ENCODE data around the gene PTH2. TPM values are rescaled to one million over a fixed set of nuclear protein-coding genes. Genes with fewer than 3 reads are reported as not detected.
"Not testable (repeated sequence)": the region's sequence is repeated elsewhere in the genome, so short reads cannot be mapped to it uniquely, and the experiment has no call there.

PTH2 gene
- not detected for polyA plus RNA-seq (ENCODE audit: insufficient read length)

GRCh38 chr19:49423071-49423984, at the start of gene PTH2:
TSS of gene PTH2 (minus strand) at chr19:49423441. CDS start at chr19:49423339, 102 bp downstream.
- DNase-seq (ENCODE audit: low read depth) = no peak

- no peak for DNase-seq (ENCODE audit: low read depth)
Measured at GRCh38 chr19:49472936-49473335, 49.7 kb upstream of the PTH2 start.

DNA sequence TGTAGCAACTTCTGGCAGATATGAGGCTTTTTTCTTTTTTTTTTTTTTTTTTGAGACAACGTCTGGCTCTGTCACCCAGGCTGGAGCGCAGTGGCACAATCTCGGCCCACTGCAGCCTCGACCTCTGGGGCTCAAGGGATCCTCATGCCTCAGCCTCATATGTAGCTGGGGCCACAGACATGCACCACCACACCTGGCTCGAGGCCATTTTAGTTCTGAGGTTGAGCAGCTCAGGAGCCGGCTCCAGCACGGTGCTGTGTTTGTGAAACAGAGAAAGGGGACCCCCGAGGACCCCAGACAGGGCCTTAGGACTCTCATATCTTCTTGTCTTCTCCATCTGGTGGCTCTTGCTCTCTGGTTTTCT, 47.4 kb upstream of the PTH2 start:
- DNase-seq (ENCODE audit: low read depth) = no peak

DNA sequence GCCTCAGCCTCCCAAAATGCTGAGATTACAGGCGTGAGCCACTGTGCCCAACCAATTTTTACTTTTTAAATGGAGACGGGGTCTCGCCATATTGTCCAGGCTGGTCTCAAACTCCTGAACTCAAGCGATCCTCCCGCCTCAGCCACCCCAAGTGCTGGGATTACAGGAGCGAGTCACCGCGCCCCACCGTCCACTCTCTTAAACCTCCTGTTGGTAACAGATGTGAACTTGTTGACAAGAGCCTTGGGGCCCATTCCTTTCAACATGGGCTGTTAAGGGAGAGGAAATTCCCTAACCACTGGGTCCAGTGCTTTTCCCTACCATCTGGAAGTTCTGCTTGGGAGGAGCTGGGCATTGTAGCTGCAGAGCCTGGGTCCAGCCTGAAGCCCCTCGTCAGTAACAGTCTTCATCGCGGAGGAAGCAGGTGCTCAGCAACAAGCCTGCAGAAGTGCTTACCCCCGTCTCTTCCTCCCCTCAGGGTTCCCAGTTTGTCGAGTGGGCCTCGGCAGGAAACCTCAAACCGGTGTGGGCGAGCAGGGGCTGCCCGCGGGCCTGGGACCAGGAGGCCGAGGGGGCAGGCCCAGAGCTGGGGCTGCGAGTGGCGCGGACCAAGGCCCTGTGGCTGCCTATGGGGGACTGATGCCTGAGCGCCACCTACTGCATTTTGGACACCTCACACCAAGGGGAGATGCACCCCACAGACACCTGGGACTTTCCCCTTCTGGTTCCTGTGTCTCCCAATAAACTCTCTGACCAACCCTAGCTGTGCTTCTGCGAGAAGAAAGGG, 46.8 kb upstream of the PTH2 start:
- no peak for DNase-seq (ENCODE audit: low read depth)

- DNase-seq (ENCODE audit: low read depth) = peak; percentile 83
Measured at GRCh38 chr19:49468746-49469447, 45.7 kb upstream of the PTH2 start.

DNA sequence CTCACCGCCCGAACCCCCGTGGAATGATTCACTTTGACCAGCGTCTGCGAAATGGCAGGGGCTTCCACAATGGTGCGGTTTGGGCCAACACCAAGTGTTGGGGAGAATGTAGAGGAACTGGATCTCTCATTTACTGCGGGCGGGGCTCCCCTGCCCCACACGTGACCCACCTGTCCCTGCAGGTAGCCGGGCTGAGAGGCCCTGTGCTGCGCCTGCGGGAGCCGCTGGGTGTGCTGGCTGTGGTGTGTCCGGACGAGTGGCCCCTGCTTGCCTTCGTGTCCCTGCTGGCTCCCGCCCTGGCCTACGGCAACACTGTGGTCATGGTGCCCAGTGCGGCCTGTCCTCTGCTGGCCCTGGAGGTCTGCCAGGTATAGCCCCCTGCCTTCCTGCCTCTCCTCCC, 45.0 kb upstream of the PTH2 start:
- no peak for DNase-seq (ENCODE audit: low read depth)

DNA sequence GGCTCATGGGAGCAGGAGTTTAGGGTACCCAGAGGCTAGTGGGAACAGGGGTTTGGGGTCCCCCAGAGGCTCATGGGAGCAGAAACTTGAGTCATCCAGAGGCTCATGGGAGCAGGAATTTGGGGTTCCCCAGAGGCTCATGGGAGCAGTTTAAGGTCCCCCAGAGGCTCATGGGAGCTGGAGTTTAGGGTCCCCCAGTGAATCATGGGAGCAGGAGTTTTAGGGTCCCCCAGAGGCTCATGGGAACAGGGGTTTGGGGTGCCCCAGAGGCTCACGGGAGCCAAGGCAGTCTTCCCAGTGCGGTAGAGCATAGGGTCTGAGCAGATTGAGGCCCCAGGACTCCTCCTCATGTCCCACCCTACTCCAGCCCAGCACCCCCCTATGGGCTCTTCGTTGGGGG, 42.1 kb upstream of the PTH2 start:
- DNase-seq (ENCODE audit: low read depth) = no peak

- no peak for DNase-seq (ENCODE audit: low read depth)
Measured at GRCh38 chr19:49463960-49464740, 40.9 kb upstream of the PTH2 start.

GRCh38 chr19:49462492-49462891, 39.3 kb upstream of the PTH2 start:
- DNase-seq (ENCODE audit: low read depth) = no peak

DNA sequence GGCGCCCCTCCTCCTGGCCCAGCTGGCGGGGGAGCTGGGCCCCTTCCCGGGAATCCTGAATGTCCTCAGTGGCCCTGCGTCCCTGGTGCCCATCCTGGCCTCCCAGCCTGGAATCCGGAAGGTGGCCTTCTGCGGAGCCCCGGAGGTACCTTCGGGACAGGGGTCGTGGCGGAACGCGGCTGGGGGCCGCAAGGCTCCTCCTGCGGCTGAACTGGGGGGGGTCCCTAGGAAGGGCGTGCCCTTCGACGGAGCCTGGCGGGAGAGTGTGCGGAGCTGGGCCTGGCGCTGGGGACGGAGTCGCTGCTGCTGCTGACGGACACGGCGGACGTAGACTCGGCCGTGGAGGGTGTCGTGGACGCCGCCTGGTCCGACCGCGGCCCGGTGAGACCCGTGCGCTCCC, 38.4 kb upstream of the PTH2 start:
- DNase-seq (ENCODE audit: low read depth) = no peak

- not testable (repeated sequence) for DNase-seq (ENCODE audit: low read depth)
Measured at GRCh38 chr19:49461130-49461529, 37.9 kb upstream of the PTH2 start.

- no peak for DNase-seq (ENCODE audit: low read depth)
Measured at GRCh38 chr19:49459388-49459787, 36.1 kb upstream of the PTH2 start.

DNA sequence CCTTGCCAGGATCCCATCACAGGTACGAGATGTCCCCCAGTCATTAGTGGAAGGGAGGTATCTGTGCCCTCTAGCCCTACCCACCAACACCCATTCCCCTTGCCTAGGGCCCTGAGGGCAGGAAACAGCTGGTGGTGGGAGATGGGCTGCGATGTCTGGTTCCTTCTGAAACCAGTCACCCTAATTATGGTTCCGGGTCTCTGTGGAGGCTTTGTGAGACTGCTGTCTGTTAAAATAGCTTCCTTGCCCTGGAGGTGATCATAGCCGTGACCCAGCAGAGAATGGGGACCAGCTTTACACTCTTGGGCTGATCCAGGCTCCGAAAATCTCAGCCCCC, 35.3 kb upstream of the PTH2 start:
- DNase-seq (ENCODE audit: low read depth) = no peak

GRCh38 chr19:49456326-49456725, 33.1 kb upstream of the PTH2 start:
- DNase-seq (ENCODE audit: low read depth) = no peak

DNA sequence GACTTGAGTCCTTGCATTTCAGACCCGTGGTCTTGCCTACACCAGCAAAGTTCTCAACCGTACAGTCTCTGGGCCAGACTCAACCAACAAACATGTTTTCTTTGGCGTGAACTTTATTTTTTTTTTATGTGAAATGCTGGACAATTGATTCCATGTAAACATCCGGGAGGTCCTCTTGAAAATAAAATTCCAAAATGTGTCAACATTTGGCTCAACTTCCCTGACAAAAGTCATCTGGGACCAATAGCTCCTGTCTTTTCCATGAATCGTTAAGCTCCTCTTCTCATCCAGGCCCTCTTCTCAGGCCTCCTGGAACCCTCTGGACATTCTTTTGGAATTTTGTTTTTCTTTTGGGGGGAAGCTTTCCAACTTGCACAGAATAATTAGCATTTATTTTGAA, 32.5 kb upstream of the PTH2 start:
- DNase-seq (ENCODE audit: low read depth) = peak; percentile 85

GRCh38 chr19:49453757-49454240, 30.6 kb upstream of the PTH2 start:
- no peak for DNase-seq (ENCODE audit: low read depth)

- DNase-seq (ENCODE audit: low read depth) = peak; percentile 94
Measured at GRCh38 chr19:49453013-49453756, 29.9 kb upstream of the PTH2 start, which contains the start of gene ALDH16A1. TSS of gene ALDH16A1 (plus strand) at chr19:49453225. CDS start at chr19:49453332, 107 bp downstream.

DNA sequence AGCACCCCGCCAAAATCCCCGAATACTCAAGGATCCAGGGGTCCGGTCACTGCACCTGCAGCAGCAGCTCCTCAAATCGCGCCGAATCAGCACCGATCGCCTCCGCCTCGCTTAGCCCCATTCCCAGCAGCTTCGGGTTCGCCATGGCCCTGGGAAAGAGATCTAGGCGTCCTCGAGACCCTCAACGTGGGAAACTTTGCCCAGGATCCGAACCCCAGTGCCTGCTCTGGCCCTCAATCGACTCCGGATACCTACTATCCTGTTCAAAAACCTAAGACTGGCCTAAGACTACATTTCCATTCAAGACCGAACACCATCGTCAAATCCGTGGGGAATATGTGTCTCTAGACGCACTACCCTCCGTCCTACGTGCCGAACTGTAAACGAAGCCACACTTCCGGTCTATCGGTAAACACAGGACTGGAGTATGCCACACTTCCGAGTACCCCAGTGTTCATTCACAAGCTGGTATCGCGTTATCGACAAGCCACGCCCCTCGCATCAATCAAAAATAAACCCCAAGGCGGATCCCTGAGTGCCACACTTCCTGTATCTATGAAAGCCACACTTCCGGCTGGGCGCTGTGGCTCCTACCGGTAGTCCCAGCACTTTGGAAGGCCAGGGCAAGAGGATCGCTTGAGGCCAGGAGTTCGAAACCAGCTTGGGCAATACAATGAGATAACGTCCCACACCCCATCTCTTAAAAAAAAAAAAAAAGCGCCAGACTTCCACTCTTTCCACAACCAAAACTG, 28.4 kb upstream of the PTH2 start, which contains the start of gene PIH1D1:
Gene PIH1D1 (minus strand): TSS at position 385 of the 752 bp plus-strand sequence. CDS start 240 bp downstream, at position 145.
- peak; percentile 99 for DNase-seq (ENCODE audit: low read depth)

DNA sequence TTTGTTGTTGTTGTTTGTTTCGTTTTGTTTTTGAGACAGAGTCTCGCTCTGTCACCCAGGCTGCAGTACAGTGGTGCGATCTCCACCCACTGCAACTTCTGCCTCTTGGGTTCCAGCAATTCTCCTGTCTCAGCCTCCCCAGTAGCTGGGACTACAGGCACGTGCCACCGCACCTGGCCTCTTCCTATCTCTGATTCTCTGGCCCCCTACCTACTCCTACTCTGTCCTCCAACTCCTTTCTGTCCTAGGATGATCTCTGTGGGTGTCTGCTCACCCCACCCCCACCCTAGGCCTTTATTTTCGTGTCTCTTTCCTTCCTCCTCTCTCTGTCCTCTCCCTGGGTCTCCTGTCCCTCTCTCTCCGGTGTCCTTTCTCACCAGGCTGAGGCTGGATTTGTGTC, 27.2 kb upstream of the PTH2 start:
- no peak for DNase-seq (ENCODE audit: low read depth)

DNA sequence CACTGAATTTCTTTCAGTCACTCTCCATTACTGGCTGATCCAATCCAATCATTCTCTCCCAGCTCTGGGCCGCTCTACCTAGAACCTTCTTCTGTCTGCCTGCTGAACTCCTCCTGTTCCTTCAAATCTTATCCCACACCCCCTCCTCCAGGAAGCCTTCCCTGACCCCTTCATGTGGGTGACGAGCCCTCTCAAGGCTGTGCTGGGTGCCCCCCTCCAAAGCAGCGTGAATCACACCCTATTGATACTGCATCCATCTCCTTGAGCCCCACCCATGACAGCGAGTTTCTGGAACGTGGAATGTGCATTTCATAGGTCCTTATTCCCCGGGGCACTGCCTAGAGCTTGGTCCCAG, 25.2 kb upstream of the PTH2 start:
- no peak for DNase-seq (ENCODE audit: low read depth)
